ENCODE data around the gene CYP2B6.
"Not testable (repeated sequence)": the region's sequence is repeated elsewhere in the genome, so short reads cannot be mapped to it uniquely, and the experiment has no call there.

The CYP2B6 gene

DNA sequence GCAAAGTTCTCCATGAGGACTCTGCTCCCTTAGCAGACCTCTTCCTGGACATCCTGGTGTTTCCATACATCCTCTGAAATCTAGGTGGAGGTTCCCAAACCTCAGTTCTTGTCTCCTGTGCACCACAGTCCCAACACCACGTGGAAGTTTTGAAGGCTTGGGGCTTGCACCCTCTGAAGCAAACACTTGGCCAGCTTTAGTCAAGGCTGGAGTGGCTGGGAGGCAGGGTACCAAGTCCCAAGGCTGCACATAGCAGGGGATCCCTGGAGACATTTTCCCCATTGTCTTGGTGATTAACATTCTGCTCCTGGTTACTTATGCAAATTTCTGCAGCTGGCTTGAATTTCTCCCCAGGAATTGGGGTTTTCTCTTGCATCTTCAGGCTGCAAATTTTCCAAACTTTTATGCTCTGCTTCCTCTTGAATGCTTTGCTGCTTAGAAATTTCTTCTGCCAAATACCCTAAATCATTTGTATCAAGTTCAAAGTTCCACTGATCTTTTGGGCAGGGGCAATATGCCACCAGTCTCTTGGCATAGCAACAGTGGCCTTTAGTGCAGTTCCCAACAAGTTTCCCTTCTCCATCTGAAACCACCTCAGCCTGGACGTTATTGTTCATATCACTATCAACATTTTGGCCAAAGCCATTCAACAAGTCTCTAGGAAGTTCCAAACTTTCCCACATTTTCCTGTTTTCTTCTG, 10.2 kb upstream of the CYP2B6 start:
- not testable (repeated sequence) for DNase-seq (ENCODE audit: low spot score)

DNA sequence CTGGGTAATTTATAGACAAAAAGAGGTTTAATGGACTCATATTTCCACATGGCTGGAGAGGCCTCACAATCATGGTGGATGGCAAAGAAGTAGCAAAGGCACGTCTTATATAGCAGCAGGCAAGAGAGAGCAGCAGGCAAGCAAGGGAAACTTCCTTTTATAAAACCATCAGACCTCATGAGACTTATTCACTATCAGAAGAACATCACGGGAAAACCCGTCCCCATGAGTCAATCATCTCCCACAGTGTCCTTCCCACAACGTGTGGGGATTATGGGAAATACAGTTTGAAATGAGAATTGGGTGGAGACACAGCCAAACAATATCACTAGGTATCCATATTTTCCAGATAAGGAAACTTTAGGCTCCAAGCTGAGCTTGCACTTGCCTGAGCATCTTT, 9.5 kb upstream of the CYP2B6 start:
- no peak for DNase-seq (ENCODE audit: low spot score)

DNA sequence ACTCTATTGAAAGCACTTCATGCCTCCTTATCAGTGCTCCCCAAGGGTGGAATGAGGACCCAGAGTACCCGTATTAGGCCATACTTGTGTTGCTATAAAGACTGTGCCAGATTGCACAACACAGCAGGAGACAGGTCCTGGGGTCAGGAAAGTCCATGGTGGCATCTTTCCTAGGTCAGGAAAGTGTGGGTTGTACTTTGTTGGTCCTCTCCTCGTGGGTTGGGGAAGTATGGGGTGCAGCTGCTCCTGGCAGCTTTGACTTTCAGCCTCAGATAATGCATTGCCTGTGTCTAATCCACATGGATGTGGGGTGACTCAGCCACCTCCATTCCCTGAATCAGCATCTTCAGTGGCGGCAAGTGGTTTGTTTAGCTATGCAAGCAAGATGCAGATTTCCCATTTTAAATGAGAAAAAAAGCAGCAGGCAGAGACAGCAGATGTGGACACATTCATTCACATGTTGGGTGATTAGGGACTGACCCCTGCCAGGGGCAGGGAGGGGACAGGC, 8.4 kb upstream of the CYP2B6 start:
- DNase-seq (ENCODE audit: low spot score): no peak

DNA sequence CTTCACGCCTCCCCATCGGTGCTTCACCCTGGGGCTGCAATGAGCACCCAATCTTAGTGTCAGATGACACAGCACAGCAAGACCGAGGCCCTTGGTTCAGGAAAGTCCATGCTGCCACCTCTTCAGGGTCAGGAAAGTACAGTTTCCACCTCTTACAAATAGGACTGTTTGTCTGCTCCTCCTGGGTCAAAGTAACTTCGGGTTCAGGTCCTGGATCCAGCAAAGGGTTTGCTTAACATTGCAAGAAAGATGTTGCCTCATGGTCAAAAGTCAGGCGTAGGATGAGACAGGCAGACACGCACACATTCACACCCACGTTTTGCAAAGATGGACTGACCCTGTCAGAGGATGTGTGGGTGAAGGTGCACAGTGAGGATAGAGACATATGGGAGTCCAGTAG, 1.6 kb upstream of the CYP2B6 start:
- no peak for DNase-seq (ENCODE audit: low spot score)

DNA sequence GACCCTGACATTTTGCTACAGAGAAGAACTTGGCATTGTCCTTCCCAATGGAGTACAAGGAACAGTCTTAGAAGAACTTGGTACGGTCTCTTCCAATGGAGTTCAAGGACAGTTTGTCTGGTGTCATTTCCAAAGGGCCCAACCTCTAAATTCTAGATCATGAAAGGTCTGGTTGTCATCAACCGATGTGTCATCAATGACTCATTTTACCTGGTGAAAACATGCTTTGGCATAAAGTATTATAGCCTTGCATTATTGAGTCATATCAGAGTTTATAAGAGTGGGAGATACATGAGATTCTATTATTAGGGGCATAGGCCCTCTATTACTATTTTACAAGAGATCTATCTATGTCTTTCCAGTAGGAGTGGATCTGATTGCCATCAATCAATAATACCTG, 4.3 kb downstream of the CYP2B6 start:
- DNase-seq (ENCODE audit: low spot score): no peak

DNA sequence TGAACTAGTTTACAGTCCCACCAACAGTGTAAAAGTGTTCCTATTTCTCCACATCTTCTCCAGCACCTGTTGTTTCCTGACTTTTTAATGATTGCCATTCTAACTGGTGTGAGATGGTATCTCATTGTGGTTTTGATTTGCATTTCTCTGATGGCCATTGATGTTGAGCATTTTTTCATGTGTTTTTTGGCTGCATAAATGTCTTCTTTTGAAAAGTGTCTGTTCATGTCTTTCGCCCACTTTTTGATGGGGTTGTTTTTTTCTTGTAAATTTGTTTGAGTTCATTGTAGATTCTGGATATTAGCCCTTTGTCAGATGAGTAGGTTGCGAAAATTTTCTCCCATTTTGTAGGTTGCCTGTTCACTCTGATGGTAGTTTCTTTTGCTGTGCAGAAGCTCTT, 7.9 kb downstream of the CYP2B6 start:
- DNase-seq (ENCODE audit: low spot score): not testable (repeated sequence)

DNA sequence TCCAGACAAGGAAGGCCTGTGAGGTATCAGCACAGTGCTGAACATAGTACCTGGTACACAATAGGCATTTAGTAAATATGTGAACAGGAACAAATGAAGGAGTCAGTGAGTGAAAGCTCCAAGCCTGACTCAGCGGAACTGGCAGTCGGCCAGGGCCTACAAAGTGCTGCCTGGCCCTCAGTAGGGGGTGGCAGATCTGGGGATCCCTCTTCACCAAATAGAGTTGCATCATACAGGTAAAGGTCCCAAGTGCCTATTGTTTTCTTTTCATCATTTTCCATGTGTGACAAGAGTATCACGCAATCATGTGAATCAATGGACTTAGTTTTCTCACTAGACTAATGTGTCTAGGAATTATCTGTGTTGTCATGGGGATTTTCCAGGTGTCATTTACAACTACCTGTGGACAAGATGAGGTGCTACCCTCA, 9.2 kb downstream of the CYP2B6 start:
- no peak for DNase-seq (ENCODE audit: low spot score)

DNA sequence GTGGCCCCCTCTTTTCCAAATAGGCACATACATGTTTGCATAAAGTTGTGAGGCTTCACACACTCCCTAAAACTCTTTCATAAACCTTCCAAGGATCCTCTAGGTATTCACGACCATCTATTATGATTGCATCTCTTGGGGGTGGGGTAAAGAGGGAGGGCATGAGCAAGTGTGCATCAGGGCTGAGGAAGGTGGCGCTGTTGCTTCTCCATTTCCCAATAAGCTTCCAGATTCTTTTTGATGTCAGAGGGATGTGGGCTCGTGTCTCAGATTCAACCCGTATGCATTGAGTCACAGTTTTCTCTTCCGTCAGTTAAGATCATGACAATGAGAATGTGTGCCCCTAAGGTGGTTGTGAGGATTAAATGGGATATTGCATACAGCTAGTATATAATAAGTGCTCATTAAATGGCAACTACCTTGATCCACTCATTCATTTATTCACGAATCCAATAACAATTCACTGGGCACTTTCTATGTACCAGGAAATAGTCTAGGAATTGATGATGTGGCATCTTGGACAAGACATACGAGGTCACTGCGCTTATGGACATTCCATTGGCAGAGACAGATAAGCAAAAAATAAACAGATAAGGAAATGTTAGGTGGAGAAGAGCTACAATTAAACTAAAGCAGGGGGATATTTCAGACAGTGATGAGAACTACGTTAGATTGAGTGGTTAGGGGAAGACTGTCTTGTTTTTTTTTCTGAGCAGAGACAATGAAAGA, 10.3 kb downstream of the CYP2B6 start:
- no peak for DNase-seq (ENCODE audit: low spot score)

DNA sequence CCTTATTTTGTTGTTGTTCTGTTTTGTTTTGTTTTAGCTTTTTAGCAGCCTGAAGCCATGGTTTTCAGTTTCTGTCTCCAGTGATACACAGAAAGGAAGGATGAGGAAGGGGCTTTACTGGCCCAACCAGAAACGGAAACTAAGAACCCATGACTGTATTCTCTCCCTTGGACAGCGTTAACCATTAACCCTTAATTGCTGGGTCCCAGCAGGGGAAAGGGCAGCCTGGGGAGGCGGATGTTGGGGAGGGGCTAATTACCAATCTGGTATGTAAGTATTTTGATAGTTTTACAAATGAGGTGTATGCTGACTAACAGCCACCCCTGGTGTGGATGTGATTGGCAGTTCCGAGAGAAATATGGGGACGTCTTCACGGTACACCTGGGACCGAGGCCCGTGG, 12.6 kb downstream of the CYP2B6 start:
- DNase-seq (ENCODE audit: low spot score): not testable (repeated sequence)

DNA sequence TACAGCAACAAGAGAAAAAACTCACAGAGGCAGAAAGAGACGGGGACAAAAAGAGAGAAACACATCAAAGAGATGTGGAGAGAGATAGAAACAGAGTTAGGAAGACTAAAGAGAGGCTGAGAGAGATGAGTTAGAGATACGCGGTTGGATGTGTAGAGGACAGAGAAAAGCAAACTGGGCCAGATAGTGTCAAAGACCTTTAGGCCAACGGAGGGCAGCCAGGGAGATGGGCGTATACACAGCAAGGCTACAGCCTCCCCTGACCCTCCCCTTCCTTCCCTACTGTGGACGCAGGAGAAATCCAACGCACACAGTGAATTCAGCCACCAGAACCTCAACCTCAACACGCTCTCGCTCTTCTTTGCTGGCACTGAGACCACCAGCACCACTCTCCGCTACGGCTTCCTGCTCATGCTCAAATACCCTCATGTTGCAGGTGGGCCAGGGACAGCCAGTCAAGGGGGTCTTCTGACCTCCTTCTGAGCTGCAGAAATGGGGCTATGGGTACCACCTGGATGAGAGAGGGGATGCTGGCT, 18.7 kb downstream of the CYP2B6 start:
- no peak for DNase-seq (ENCODE audit: low spot score)

DNA sequence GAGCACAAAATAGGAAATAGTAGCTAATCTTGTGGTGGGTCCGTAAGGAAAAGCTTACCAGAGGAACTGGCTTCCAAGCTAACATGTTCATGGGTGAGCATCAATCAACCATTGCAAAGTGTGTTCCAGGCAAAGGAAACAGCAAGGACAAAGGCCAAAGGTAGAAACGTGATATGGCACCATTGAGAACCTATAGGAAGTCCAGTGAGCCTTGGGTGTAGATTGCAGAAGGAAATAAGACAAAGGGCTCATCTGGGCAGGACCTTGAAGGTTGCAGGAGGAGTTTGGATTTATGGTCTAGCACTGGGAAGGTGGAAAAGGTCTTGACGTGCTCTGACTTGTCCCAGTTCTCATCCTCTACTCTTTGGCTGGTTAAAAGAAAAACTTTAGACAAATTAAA, 22.3 kb downstream of the CYP2B6 start:
- no peak for DNase-seq (ENCODE audit: low spot score)

DNA sequence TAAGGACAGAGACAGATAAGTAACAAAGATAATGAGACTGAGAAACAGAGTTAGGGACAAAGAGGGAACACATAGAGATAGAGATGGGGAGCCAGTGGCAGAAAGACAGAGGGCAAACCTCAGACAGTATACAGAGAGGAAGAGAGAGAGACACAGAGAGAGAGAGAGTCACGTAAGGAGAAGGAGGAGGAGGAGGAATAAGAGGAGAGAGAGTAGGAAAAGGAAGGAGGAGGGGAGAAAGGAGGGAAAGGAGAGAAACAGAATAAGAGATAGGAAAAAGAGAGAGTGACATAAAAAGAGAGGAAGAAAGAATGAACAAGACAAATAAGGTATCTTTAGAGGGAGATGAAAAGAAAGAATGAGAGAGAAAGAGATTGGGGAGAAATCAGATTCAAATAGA, 23.6 kb downstream of the CYP2B6 start:
- DNase-seq (ENCODE audit: low spot score): no peak

DNA sequence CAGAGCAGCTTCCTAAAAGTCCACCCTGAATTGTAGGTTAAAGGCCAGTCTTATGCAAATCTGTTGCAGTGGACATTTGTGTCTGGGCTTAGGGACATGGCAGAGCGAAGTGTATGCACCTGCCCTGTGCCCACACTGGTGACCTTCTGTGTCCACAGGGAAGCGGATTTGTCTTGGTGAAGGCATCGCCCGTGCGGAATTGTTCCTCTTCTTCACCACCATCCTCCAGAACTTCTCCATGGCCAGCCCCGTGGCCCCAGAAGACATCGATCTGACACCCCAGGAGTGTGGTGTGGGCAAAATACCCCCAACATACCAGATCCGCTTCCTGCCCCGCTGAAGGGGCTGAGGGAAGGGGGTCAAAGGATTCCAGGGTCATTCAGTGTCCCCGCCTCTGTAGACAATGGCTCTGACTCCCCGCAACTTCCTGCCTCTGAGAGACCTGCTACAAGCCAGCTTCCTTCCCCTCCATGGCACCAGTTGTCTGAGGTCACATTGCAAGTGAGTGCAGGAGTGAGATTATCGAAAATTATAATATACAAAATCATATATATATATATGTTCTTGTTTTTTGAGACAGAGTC, 25.5 kb downstream of the CYP2B6 start:
- no peak for DNase-seq (ENCODE audit: low spot score)

DNA sequence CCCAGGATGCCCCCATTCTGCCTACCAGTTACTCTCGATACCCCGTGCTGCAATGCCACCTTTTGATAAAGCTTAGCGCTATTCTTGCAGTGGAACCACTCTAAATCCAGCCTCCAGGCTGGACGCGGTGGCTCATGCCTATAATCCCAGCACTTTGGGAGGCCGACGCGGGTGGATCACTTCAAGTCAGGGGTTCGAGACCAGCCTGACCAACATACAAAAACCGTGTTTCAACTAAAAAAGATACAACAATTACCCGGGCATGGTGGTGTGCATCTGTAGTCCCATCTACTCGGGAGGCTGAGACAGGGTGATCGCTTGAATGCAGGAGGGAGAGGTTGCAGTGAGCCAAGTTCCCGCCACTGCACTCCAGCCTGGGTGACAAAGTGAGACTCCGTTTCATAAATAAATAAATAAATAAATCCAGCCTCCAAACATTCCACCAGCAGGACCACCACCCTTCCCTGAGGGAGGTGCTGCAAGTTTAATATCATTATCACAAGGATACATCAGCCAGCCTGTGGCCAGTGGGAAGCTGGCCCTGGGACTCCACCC, 27.7 kb downstream of the CYP2B6 start:
- DNase-seq (ENCODE audit: low spot score): no peak

DNA sequence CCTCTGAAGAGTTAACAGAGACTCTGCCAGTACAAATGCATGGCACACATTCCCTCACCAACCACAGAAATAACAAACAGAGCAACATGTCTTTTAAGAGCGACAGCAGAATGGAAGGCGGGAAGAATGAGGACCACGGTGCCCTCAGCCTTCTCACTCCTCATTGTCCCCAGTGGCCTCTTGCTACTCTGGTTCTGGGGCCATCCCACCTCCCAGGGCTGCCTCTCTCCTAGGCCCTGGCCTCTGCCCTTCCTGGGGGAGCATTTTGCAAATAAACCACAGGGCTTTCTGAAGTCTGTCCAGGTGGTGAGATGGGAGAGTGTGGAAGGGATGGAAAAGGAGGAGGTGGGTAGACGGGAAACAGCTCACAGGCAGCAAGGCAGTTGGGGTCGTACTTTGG, 28.3 kb downstream of the CYP2B6 start:
- no peak for DNase-seq (ENCODE audit: low spot score)

DNA sequence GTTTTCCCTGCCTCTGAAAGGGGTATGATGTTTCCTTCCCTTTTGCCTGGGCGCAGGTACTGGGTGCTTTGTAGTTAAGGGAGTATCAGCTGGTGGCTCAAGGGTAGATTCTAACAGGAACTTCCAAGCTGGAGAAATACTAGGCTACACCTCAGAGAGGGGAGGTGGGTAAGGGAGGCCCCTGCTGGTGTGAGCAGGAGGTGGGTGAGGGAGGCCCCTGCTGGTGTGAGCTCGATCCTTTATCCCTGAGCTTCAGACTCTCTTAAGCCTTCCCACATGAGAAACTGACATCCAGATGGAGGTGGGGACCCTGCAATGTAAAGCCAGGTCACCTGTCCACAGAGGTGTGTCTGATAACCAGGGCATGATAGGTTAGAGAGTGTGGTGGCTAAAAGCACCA, 32.1 kb downstream of the CYP2B6 start:
- no peak for DNase-seq (ENCODE audit: low spot score)

DNA sequence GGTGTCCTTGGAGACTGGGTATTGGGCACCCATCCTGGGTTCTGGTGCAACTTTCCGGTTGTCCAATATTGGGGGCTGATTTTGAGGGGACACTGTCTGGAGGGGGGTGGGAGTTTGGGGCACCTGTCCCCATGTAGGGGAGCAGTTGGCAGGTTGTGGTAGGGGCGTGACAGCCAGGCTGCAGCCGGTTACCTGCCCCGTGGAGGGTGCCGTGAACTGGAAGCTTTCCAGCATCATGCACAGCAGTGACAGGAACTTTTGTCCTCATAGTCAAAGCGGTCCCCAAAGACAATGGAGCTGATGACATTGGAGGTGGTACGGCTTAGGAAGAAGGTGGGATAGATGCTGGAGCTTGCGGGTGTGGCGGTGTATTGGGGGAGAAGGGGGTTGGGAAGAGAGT, 34.3 kb downstream of the CYP2B6 start:
- DNase-seq (ENCODE audit: low spot score): no peak

DNA sequence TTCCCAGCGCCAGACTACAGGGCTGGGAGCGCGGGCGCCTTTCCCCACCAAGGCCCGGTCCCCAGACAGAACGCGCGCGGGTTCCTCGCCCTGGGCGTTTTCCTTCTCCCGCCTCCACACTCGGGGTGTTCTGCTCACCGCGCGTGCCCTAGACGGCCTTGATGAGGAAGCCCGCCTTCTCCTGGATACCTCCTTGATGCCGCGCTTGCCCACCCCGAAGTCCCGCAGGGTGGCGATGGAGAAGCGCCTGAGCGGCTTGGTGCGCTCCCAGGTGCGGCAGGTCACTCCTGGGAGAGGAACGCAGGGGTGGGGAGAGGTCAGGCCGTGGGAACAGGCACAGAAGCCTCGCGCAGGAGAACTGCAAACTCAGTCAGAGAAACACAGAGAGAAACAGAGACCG, 34.8 kb downstream of the CYP2B6 start:
- DNase-seq (ENCODE audit: low spot score): no peak

DNA sequence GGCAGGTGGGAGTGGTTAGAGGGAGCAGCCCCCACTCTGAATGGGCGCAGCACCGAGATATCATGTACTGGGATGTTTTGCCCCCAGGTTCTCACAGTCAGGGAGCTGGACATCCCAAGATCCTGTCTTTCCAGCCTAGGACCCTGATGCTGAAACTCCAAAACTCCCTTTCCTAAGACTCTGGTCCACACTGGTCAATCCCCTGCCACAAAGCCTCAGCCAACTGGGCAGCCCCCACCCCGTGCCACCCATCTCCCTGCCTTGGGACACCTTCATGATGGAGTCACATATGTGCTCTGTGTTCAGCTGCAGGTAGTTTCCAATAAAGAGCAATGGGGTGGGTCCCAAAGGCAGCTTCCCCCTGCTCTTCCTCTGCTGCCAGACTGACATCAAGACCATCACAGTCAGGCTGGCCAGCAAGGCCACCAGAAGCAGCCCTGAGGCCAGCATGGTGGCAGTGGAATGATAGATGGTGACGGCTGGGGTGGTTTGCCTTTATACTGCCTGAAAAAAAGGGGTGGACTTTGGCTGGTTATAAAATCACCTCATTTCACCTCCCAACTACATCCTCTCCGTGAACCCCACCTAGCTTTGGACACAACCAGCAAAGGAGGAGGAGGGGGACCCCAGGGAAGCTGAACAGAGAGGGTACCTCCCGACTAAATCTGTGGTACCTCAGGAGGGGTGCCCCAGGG, 36.3 kb downstream of the CYP2B6 start:
- no peak for DNase-seq (ENCODE audit: low spot score)

DNA sequence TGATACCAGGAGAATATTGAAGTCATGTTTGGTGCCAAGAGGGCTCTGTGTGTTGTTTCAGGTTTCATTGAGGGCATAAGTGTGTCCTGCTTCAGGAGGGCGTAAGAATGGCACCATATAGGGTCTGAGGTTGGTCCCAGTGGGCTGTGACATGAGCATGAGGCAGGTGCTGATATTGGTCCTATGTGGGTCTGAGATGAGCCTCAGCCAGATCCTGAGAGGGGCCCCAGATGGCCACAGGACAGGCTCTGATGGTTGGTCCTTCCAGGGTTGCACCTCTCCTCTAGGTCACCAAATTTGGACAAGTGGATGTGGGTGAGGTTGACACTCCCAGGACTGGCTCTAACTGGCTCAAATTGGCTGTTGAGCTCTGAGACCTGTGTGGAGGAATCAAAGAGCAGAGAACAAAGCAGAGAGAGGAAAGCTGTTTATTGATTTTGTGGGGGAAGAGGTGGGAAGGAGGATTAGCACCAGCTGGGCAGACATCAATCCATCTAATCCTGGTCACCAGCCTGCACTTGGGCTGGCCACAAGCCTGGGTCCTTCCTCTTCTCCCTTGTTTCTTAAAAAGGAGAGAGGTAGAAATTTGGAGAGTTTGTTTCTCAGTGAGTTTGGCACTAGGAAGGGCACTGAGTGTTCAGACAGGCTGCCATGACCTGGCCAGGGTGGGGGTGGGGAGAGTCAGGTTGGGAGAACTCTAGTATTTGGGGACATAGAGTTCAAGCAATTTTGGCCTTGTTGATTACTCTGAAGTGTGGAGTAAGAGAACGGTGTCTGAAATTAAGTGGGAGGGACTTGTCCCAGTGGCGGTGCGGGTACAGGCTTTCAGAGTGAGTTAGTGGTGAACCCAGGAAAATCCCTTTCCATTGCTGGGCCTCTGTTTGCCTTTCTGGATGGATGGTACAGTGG, 38.7 kb downstream of the CYP2B6 start:
- no peak for DNase-seq (ENCODE audit: low spot score)

DNA sequence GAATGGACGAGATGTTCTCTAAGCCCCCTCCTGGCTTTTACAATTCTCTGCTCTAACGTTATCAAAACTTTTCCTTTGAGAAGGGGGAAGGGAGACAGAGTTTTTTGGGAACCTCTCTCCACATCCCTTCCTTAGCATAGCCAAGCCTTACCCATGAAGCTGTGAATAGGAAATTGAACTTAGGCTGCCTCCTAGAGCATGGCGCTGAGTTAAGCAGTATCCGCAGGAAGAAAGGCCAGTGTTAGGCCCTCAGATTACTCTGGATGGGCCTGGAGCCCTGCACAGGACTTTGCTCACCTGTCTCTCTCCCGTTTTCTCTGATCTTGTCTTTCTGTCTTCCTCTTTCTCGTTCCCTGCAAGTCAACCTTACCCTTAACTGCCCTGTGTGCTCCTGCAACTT, 39.6 kb downstream of the CYP2B6 start:
- DNase-seq (ENCODE audit: low spot score): no peak

Data from D341Med (cell line).